Activated gamma-delta T cell (primary cell): ENCODE data around the gene SPP1.
"Not testable (repeated sequence)": the region's sequence is repeated elsewhere in the genome, so short reads cannot be mapped to it uniquely, and the experiment has no call there.

Experiments
- DNase-seq: peaks from one replicate; lab custom pipeline; 2025; lab: John Stamatoyannopoulos, UW

SPP1 gene

GRCh38 chr4:88025868-88026661, 50.6 kb downstream of the SPP1 start:
- DNase-seq: not testable (repeated sequence)

GRCh38 chr4:88027611-88028608, 52.4 kb downstream of the SPP1 start:
- DNase-seq: no peak

GRCh38 chr4:88028946-88029345, 53.4 kb downstream of the SPP1 start:
- no peak for DNase-seq

GRCh38 chr4:88029556-88029955, 54.0 kb downstream of the SPP1 start:
- no peak for DNase-seq

- DNase-seq: no peak
Measured at GRCh38 chr4:88030565-88031310, 55.2 kb downstream of the SPP1 start.
